HepG2 (cell line): Measurements from ENCODE around the gene MDH2. TPM values are rescaled to one million over a fixed set of nuclear protein-coding genes. Genes with fewer than 3 reads are reported as not detected.

Source experiments
- AGO2 ChIP-seq: fragments of 200-400 bp; formaldehyde crosslinking; optimal IDR thresholded peaks from 2 replicates; pipeline ENCODE3; 2017; ENCODE audit warnings: mild to moderate bottlenecking, low read depth, low read length, moderate library complexity
- EP300 ChIP-seq, 3 experiments: sonication (generic) in 1 of 3; formaldehyde crosslinking in 1 of 3; IDR thresholded peaks; 2 replicates each; pipeline versions ENCODE4 v1.5.1 to v1.6.1; 2011 to 2020; ENCODE audit warnings: low read depth in 2 of 3, low read length in 2 of 3, borderline replicate concordance in 1 of 3, improper control_type of control experiment in 1 of 3, mild to moderate bottlenecking in 1 of 3, missing genetic modification reagents in 1 of 3, moderate library complexity in 1 of 3
- GRHL1 ChIP-seq: sonication (generic); formaldehyde crosslinking; conservative IDR thresholded peaks from 2 replicates; pipeline ENCODE4 v1.8.0; 2022; ENCODE audit warnings: missing genetic modification reagents
- HNRNPL ChIP-seq: fragments of 200-400 bp; formaldehyde crosslinking; IDR thresholded peaks from 2 replicates; pipeline ENCODE4 v1.6.1; 2017; ENCODE audit warnings: mild to moderate bottlenecking, low read depth, low read length
- MED8 ChIP-seq: sonication (generic); formaldehyde crosslinking; IDR thresholded peaks from 2 replicates; pipeline ENCODE4 v1.8.1; 2023; ENCODE audit warnings: mild to moderate bottlenecking, missing genetic modification reagents; ENCODE audit not compliant: insufficient replicate concordance
- NR2C2 ChIP-seq: sonication (generic); formaldehyde crosslinking; IDR thresholded peaks from 2 replicates; pipeline ENCODE4 v1.4.0; 2020; ENCODE audit warnings: missing genetic modification reagents, mild to moderate bottlenecking, moderate library complexity, borderline replicate concordance
- NR2F1 ChIP-seq, 2 experiments: fragments of 450-650 bp in 1 of 2; formaldehyde crosslinking in 1 of 2; IDR thresholded peaks; 2 replicates each; pipeline versions ENCODE4 v1.5.0 to v1.6.1; 2016 to 2020; ENCODE audit warnings: mild to moderate bottlenecking in 1 of 2, missing compliant biosample characterization in 1 of 2, missing genetic modification reagents in 1 of 2, moderate library complexity in 1 of 2
- POLR2G ChIP-seq: fragments of 200-400 bp; formaldehyde crosslinking; IDR thresholded peaks from 2 replicates; pipeline ENCODE4 v1.6.1; 2018; ENCODE audit warnings: mild to moderate bottlenecking, low read depth, low read length, moderate library complexity
- PPARG ChIP-seq: conservative IDR thresholded peaks from 2 replicates; pipeline ENCODE4 v1.6.1; 2016; ENCODE audit warnings: missing biosample characterization, missing genetic modification reagents
- ZBTB4 ChIP-seq: sonication (generic); formaldehyde crosslinking; IDR thresholded peaks from 2 replicates; pipeline ENCODE4 v1.4.0; 2020; ENCODE audit warnings: missing genetic modification reagents, mild to moderate bottlenecking, borderline replicate concordance
- ZC3H13 ChIP-seq: sonication (generic); formaldehyde crosslinking; IDR thresholded peaks from 2 replicates; pipeline ENCODE4 v1.8.1; 2023; ENCODE audit warnings: mild to moderate bottlenecking, missing genetic modification reagents, moderate library complexity
- ZNF331 ChIP-seq: sonication (generic); formaldehyde crosslinking; IDR thresholded peaks from 2 replicates; pipeline ENCODE4 v1.4.0; 2020; ENCODE audit warnings: missing genetic modification reagents
- polyA plus RNA-seq, 8 experiments: library from polyadenylated mRNA; depleted of rRNA in 3 of 8; stranded (reverse) in 7 of 8; unstranded in 1 of 8; fragments of >200 nt; fragmentation: Illumina TruSeq in 4 of 8; extraction: Trizol in 4 of 8; gene quantifications; 2 replicates each; pipeline versions ENCODE4 v1.2.1 to v1.2.3, GENCODE V29; 2011 to 2016; ENCODE audit warnings: low read depth in 4 of 8, missing spikeins in 1 of 8, mixed read lengths in 1 of 8; ENCODE audit not compliant: insufficient read depth in 1 of 8
- total RNA-seq, 5 experiments: library from RNA; depleted of rRNA; stranded (reverse); fragments of >200 nt; fragmentation: Illumina TruSeq; extraction: Trizol; gene quantifications; 2 replicates each; pipeline ENCODE4 v1.2.3, GENCODE V29; 2016; ENCODE audit warnings: low read depth in 1 of 5
- TF ChIP-seq, protein P1 (sequence below): sonication (generic); formaldehyde crosslinking; IDR thresholded peaks from 2 replicates; pipeline ENCODE4 v1.5.1; 2020; ENCODE audit warnings: mild to moderate bottlenecking, missing genetic modification reagents, moderate library complexity
- TF ChIP-seq, protein P2 (sequence below): sonication (generic); formaldehyde crosslinking; IDR thresholded peaks from 2 replicates; pipeline ENCODE4 v1.8.0; 2022; ENCODE audit warnings: mild to moderate bottlenecking, missing genetic modification reagents, moderate library complexity
- TF ChIP-seq, protein P3 (sequence below): sonication (generic); formaldehyde crosslinking; IDR thresholded peaks from 2 replicates; pipeline ENCODE4 v1.4.0; 2020; ENCODE audit warnings: missing genetic modification reagents

Gene MDH2
- total and polyA plus RNA-seq, 2 of the 13 experiments (the other 11 are each of a cell fraction or from before 2014, with no cell fraction given), result 81.4 to 90.3 TPM

DNA sequence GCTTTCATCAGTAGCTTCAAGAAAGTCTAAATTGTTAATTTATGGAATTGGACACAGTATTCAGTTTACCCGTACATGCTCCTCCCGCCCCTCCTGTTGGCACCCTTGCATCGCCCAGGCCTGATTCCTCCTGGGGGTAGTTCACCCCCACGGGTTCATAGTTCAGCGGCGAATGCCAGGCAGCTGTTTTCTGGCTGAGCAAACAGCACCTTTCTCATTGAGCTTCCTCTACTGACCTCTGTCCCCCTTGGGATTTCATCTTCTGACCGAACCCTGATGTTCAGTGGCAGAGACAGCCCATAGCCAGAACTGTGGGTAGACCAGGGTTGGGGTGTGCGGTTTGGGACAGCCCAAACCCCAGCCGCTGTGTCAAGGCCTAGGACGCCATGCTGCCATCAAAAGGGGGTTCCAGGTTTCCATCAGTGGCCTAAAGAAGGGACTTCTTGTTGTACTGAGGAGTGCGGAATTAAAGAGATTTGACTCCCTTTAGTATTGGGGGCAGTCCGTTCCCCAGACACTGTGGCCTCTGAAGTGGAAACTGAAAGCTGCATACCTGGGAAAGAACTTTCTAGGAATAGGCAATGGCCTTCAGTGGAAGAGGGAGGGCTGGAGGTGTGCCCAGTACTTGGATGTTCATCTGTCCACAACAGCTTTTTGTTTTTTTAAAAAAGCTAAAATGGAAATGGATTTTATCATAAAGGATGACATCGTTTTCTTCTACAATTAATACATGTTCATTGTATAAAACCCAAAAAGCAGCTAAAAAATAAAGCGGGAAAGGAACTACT is 19.0 kb downstream of the MDH2 start (continued):
- TF ChIP-seq, protein P1, sequence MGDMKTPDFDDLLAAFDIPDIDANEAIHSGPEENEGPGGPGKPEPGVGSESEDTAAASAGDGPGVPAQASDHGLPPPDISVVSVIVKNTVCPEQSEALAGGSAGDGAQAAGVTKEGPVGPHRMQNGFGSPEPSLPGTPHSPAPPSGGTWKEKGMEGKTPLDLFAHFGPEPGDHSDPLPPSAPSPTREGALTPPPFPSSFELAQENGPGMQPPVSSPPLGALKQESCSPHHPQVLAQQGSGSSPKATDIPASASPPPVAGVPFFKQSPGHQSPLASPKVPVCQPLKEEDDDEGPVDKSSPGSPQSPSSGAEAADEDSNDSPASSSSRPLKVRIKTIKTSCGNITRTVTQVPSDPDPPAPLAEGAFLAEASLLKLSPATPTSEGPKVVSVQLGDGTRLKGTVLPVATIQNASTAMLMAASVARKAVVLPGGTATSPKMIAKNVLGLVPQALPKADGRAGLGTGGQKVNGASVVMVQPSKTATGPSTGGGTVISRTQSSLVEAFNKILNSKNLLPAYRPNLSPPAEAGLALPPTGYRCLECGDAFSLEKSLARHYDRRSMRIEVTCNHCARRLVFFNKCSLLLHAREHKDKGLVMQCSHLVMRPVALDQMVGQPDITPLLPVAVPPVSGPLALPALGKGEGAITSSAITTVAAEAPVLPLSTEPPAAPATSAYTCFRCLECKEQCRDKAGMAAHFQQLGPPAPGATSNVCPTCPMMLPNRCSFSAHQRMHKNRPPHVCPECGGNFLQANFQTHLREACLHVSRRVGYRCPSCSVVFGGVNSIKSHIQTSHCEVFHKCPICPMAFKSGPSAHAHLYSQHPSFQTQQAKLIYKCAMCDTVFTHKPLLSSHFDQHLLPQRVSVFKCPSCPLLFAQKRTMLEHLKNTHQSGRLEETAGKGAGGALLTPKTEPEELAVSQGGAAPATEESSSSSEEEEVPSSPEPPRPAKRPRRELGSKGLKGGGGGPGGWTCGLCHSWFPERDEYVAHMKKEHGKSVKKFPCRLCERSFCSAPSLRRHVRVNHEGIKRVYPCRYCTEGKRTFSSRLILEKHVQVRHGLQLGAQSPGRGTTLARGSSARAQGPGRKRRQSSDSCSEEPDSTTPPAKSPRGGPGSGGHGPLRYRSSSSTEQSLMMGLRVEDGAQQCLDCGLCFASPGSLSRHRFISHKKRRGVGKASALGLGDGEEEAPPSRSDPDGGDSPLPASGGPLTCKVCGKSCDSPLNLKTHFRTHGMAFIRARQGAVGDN (CRISPR knock-in tag), result peak; percentile 44
- TF ChIP-seq ZBTB4 (CRISPR knock-in tag) (0 out of 2 replicates have a peak, but pooled peaks have one; percentile 30), PPARG (CRISPR knock-in tag) (peak; percentile 46), NR2C2 (CRISPR knock-in tag) (peak; percentile 71), NR2F1 (CRISPR knock-in tag; IDR thresholded peaks at IDR 0.05) (0 out of 4 replicates have a peak, but pooled peaks of 1 of the 2 experiments have one; percentile 14), GRHL1 (no peak), AGO2 (peak; percentile 74), HNRNPL (0 out of 2 replicates have a peak, but pooled peaks have one; percentile 64), ZC3H13 (CRISPR knock-in tag) (no peak; the same call in 1 of the 2 replicates), MED8 (CRISPR knock-in tag) (no peak), ZNF331 (CRISPR knock-in tag) (no peak), EP300 (IDR thresholded peaks at IDR 0.05; ENCODE audit: low read depth in 2 of 2, low read length in 2 of 2) (no peak), EP300 (CRISPR knock-in tag; IDR thresholded peaks at IDR 0.05; ENCODE audit: borderline replicate concordance) (peak; percentile 25; the same call in 1 of the 2 replicates), POLR2G (peak; percentile 47; the same call in 1 of the 2 replicates)
- TF ChIP-seq, protein P2, sequence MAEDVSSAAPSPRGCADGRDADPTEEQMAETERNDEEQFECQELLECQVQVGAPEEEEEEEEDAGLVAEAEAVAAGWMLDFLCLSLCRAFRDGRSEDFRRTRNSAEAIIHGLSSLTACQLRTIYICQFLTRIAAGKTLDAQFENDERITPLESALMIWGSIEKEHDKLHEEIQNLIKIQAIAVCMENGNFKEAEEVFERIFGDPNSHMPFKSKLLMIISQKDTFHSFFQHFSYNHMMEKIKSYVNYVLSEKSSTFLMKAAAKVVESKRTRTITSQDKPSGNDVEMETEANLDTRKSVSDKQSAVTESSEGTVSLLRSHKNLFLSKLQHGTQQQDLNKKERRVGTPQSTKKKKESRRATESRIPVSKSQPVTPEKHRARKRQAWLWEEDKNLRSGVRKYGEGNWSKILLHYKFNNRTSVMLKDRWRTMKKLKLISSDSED (CRISPR knock-in tag), result no peak
- TF ChIP-seq, protein P3, sequence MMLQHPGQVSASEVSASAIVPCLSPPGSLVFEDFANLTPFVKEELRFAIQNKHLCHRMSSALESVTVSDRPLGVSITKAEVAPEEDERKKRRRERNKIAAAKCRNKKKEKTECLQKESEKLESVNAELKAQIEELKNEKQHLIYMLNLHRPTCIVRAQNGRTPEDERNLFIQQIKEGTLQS, result no peak
